Measurements from ENCODE around the gene SRGAP1. TPM values are rescaled to one million over a fixed set of nuclear protein-coding genes. Genes with fewer than 3 reads are reported as not detected.

The SRGAP1 gene
- total and polyA plus RNA-seq, 2 of the 8 experiments (the other 6 are each of a cell fraction or from before 2014, with no cell fraction given), result 3.2 to 7.3 TPM

- H3K79me2 ChIP-seq (ENCODE audit: control insufficient read depth in 1 of 2, insufficient read depth in 2 of 2, low read length in 2 of 2), result peaks cover 0 to 5% of the 10 kb centered on the region in 2 experiments; a peak in 1 of 4 replicates
- POLR2A ChIA-PET (ENCODE audit: partially characterized antibody), result interaction anchor here (1.1 to 1.7 kb wide), 2 partner anchors 9 to 10 kb away, joined by 4 to 9 read pairs; partner anchors contain the start of gene SRGAP1
- no peak for FAIRE-seq
- TF ChIP-seq SAP30 (IDR thresholded peaks at IDR 0.05; ENCODE audit: insufficient read depth, insufficient replicate concordance, low read length) (no peak), BRCA1 (IDR thresholded peaks at IDR 0.05; ENCODE audit: low read depth, low read length) (no peak), CTBP2 (IDR thresholded peaks at IDR 0.05; ENCODE audit: borderline replicate concordance, insufficient read depth, insufficient read length, low read length) (no peak), EGR1 (IDR thresholded peaks at IDR 0.05; ENCODE audit: borderline replicate concordance, low read depth, low read length) (no peak), RNF2 (IDR thresholded peaks at IDR 0.05; ENCODE audit: borderline replicate concordance, low read depth, low read length, missing control alignments, poor library complexity, severe bottlenecking) (no peak), RFX5 (IDR thresholded peaks at IDR 0.05; ENCODE audit: borderline replicate concordance, low read depth, low read length) (no peak), EZH2 (IDR thresholded peaks at IDR 0.05; ENCODE audit: low read depth, low read length, severe bottlenecking) (no peak), MAX (IDR thresholded peaks at IDR 0.05) (no peak), CHD2 (IDR thresholded peaks at IDR 0.05; ENCODE audit: low read length) (no peak), CHD1 (IDR thresholded peaks at IDR 0.05; ENCODE audit: low read depth, low read length) (no peak), TBP (IDR thresholded peaks at IDR 0.05; ENCODE audit: low read depth, low read length) (no peak), SP4 (IDR thresholded peaks at IDR 0.05; ENCODE audit: low read length) (no peak), CEBPB (IDR thresholded peaks at IDR 0.05; ENCODE audit: low read depth, low read length) (no peak)
- TF ChIP-seq, protein P1, sequence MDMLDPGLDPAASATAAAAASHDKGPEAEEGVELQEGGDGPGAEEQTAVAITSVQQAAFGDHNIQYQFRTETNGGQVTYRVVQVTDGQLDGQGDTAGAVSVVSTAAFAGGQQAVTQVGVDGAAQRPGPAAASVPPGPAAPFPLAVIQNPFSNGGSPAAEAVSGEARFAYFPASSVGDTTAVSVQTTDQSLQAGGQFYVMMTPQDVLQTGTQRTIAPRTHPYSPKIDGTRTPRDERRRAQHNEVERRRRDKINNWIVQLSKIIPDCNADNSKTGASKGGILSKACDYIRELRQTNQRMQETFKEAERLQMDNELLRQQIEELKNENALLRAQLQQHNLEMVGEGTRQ (IDR thresholded peaks at IDR 0.05; ENCODE audit: low read length), result no peak
Measured at GRCh38 chr12:63853978-63854377, 9.5 kb downstream of the SRGAP1 start.

More at GRCh38 chr12:63853978-63854377, 9.5 kb downstream of the SRGAP1 start:
- peaks cover 0 to 2% (median 0%) of the 10 kb centered on the region in 4 experiments; a peak in 1 of 7 replicates for H3K4me1 ChIP-seq (replicated peaks in 1 of 4; ENCODE audit: control insufficient read depth in 3 of 4, insufficient read depth in 4 of 4, low read length in 3 of 4)
- no peak overlapping the region for H2AK5ac ChIP-seq (ENCODE audit: low read depth, low read length)
- no peak overlapping the region for H2BK120ac ChIP-seq (replicated peaks; ENCODE audit: low read depth, low read length)
- no peaks in the 10 kb centered on the region for H3K27me3 ChIP-seq (replicated peaks in 1 of 4; ENCODE audit: control insufficient read depth in 3 of 4, extremely low read depth in 1 of 4, insufficient read depth in 3 of 4, low read length in 3 of 4)
- H3K27ac ChIP-seq (ENCODE audit: low read depth, low read length), result no peak overlapping the region
- no peak overlapping the region for H3K14ac ChIP-seq (ENCODE audit: insufficient read length)
- H3K4ac ChIP-seq (replicated peaks; ENCODE audit: insufficient read length, low read depth, low read length), result no peak overlapping the region
- no peak overlapping the region for H3K9ac ChIP-seq (replicated peaks in 1 of 4; ENCODE audit: extremely low read depth in 1 of 4, low read depth in 3 of 4, low read length in 3 of 4)
- no peak overlapping the region for H4K8ac ChIP-seq (ENCODE audit: extremely low read depth, insufficient read depth, low read length)
- no peaks in the 10 kb centered on the region for H4K20me1 ChIP-seq (replicated peaks in 1 of 2; ENCODE audit: control insufficient read depth in 1 of 2, insufficient read depth in 2 of 2, low read length in 2 of 2)
- no peak overlapping the region for H2BK20ac ChIP-seq (ENCODE audit: low read length)
- H3K18ac ChIP-seq (ENCODE audit: extremely low read depth, low read length), result no peak overlapping the region
- CTCF ChIA-PET (ENCODE audit: partially characterized antibody), result interaction anchor here (1.1 to 1.3 kb wide), 3 partner anchors 9 to 291 kb away, joined by 3 to 10 read pairs (median 3); partner anchors contain the start of gene SRGAP1
- no peak for DNase-seq (ENCODE audit: low read depth in 1 of 2, low spot score in 2 of 2)
- H2BK12ac ChIP-seq (ENCODE audit: low read depth, low read length), result no peak overlapping the region
- no peak overlapping the region for H2BK15ac ChIP-seq (ENCODE audit: low read length)
- H3K9me3 ChIP-seq (ENCODE audit: insufficient read depth in 2 of 2, low read depth in 1 of 2, low read length in 1 of 2), result no peaks in the 10 kb centered on the region
- H3K4me3 ChIP-seq (ENCODE audit: extremely low read depth in 1 of 4, insufficient read depth in 2 of 4, low read depth in 3 of 4, low read length in 4 of 4), result no peak overlapping the region
- H3K4me2 ChIP-seq (ENCODE audit: insufficient read depth in 1 of 2, low read depth in 2 of 2, low read length in 2 of 2), result no peak overlapping the region
- H2BK5ac ChIP-seq (ENCODE audit: low read depth, low read length), result no peak overlapping the region
- H4K91ac ChIP-seq (replicated peaks; ENCODE audit: insufficient read length, low read length), result no peak overlapping the region
- H3K36me3 ChIP-seq (ENCODE audit: control insufficient read depth in 2 of 4, insufficient read depth in 4 of 4, low read length in 3 of 4), result no peaks in the 10 kb centered on the region
- no peak overlapping the region for H3K23ac ChIP-seq (ENCODE audit: insufficient read length)
- H3K56ac ChIP-seq (replicated peaks; ENCODE audit: insufficient read length, low read depth, low read length), result no peak overlapping the region
- H2AFZ ChIP-seq (ENCODE audit: low read length), result no peak overlapping the region
- H3K23me2 ChIP-seq (ENCODE audit: low read depth, low read length), result no peaks in the 10 kb centered on the region
- no peak overlapping the region for H4K5ac ChIP-seq (ENCODE audit: insufficient read length, low read depth, low read length)
- H3K79me1 ChIP-seq (ENCODE audit: low read depth, low read length), result no peaks in the 10 kb centered on the region
